MCF 10A (cell line): ENCODE results near the gene IGLON5. TPM values are rescaled to one million over a fixed set of nuclear protein-coding genes. Genes with fewer than 3 reads are reported as not detected.

ENCODE experiments used
- BruUV-seq: library from RNA; stranded (reverse); fragments of 400-500 nt; replicated peaks from 2 replicates; lab custom pipeline; 2021; lab: Mats Ljungman, UMichigan
- CTCF ChIA-PET: fragments of 300-600 bp; sonication (Branson Sonifier 250); formaldehyde crosslinking; extraction: SDS; loops from one replicate; lab custom pipeline; 2021; ENCODE audit warnings: antibody characterized with exemption, inconsistent platforms; lab: Yijun Ruan, JAX
- POLR2A ChIA-PET: fragments of 300-600, 350-650 bp; sonication (Branson Sonifier 250); formaldehyde crosslinking; extraction: SDS; loops from one replicate; lab custom pipeline; 2020; ENCODE audit warnings: antibody characterized with exemption, inconsistent platforms; lab: Yijun Ruan, JAX
- DNase-seq: peaks from one replicate; pipeline ENCODE4 v3.0.0-alpha.2; 2018; ENCODE audit not compliant: unreplicated experiment
- H3K27ac Mint-ChIP-seq: one replicate; pipeline ENCODE4 v1.8.0; 2022; ENCODE audit warnings: mild to moderate bottlenecking, low read depth, mixed read lengths; ENCODE audit not compliant: unreplicated experiment
- H3K27me3 Mint-ChIP-seq: one replicate; pipeline ENCODE4 v1.8.0; 2022; ENCODE audit warnings: mixed read lengths; ENCODE audit not compliant: insufficient read depth, unreplicated experiment
- H3K36me3 Mint-ChIP-seq: one replicate; pipeline ENCODE4 v1.8.0; 2022; ENCODE audit warnings: mild to moderate bottlenecking, moderate library complexity, mixed read lengths; ENCODE audit not compliant: insufficient read depth, unreplicated experiment
- H3K4me1 Mint-ChIP-seq: one replicate; pipeline ENCODE4 v1.8.0; 2022; ENCODE audit warnings: mixed read lengths; ENCODE audit not compliant: insufficient read depth, unreplicated experiment
- H3K4me3 Mint-ChIP-seq: one replicate; pipeline ENCODE4 v1.8.0; 2022; ENCODE audit warnings: mild to moderate bottlenecking, moderate library complexity, mixed read lengths; ENCODE audit not compliant: unreplicated experiment
- H3K9me3 Mint-ChIP-seq: one replicate; pipeline ENCODE4 v1.8.0; 2022; ENCODE audit warnings: mixed read lengths; ENCODE audit not compliant: unreplicated experiment
- intact Hi-C: fragments of 100-400 bp; cut with micrococcal nuclease; formaldehyde crosslinking; loops from 2 replicates; pipeline ENCODE4 v1.14.1; 2022
- total RNA-seq: library from RNA; stranded (reverse); gene quantifications from 2 replicates; pipeline ENCODE4 v1.2.3, GENCODE V29; 2022
- TF ChIP-seq, protein P1 (sequence below): fragments of 200-600 bp; IDR thresholded peaks from one replicate; pipeline ENCODE4 v1.8.0; 2022; ENCODE audit warnings: antibody characterized with exemption, mild to moderate bottlenecking; ENCODE audit not compliant: unreplicated experiment

Gene IGLON5
- total RNA-seq, 1 experiment from 2014 or later = not detected

DNA sequence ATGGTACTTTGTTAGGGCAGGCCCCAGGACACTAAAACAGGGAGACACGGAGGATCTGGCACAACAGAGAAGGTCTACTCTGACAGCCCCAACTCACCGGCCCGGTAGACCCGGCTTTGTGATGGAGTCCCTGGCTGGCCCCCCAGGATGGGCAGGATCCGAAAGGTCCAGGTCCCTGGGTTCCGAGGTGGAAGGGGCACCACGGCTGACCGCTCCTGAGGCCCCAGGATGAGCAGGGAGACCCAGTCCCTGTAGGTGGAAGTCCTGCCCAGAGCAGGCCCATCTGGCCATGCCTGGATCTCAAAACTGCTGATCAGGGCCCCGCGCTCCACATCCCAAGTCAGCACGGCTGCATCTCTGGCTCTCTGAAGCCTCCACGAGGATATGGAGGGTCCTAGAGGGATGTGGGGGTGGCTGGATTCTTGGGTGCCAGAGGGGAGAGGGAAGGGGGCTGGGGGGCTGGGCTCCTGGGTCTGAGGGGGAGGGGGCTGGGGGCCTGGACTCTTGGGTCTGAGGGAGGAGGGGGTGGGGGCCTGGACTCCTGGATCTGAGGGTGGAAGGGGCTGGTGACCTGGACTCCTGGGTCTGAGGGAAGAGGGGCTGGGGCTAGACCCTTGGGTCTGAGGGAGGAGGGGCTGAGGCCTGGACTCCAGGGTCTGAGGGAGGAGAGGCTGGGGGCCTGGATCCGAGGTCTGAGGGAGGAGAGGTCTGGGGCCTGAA, 25.9 kb downstream of the IGLON5 start:
- BruUV-seq = no TSS peak
- ChIA-PET CTCF (interaction anchor here (0.6 to 2.2 kb wide), 14 partner anchors 9 to 447 kb away, joined by 3 to 15 read pairs (median 4); no protein-coding TSS in a partner anchor), POLR2A (interaction anchor here (2.5 kb wide), 1 partner anchor 28 kb away, joined by 11 read pairs; the partner anchor contains the start of gene ETFB)
- Mint-ChIP-seq H3K27me3 (no peaks in the 10 kb centered on the region), H3K4me1 (peaks cover 11% of the 10 kb centered on the region), H3K36me3 (no peaks in the 10 kb centered on the region), H3K4me3 (no peak overlapping the region), H3K9me3 (peaks cover 15% of the 10 kb centered on the region), H3K27ac (no peak overlapping the region)
- TF ChIP-seq, protein P1, sequence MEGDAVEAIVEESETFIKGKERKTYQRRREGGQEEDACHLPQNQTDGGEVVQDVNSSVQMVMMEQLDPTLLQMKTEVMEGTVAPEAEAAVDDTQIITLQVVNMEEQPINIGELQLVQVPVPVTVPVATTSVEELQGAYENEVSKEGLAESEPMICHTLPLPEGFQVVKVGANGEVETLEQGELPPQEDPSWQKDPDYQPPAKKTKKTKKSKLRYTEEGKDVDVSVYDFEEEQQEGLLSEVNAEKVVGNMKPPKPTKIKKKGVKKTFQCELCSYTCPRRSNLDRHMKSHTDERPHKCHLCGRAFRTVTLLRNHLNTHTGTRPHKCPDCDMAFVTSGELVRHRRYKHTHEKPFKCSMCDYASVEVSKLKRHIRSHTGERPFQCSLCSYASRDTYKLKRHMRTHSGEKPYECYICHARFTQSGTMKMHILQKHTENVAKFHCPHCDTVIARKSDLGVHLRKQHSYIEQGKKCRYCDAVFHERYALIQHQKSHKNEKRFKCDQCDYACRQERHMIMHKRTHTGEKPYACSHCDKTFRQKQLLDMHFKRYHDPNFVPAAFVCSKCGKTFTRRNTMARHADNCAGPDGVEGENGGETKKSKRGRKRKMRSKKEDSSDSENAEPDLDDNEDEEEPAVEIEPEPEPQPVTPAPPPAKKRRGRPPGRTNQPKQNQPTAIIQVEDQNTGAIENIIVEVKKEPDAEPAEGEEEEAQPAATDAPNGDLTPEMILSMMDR = no peak
- no peak for DNase-seq
- intact Hi-C loops = no loop called here

DNA sequence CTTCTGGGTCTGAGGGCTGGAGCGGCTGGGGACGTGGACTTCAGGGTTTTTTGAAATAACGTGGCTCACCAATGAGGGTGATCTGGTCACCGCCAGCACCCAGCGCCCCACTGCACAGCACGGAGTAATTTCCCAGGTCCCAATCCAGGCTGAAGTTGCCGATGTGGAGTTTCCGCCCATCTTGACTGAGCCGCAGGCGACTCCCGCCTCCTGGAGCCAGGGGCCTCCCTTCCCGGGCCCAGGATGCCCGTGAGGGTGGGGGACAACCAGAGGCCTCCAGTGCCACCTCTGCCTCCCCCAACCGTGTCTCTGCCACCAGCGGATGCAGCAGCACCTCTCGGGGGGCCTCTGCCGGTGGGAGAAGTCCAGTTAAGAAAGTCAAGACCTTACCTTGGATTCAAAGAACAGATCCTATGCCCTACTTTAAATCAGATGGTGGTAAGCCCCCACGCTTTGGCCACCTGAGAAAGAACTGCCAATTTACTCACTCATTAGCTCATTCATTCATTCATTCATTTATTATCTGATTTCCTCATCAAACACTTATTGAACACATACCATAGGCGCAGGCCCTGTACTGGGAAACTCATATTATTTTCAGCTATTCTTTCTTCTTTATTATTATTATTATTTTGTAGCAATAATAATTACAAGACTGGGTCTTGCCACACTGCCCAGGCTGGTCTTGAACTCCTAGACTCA, 26.6 kb downstream of the IGLON5 start:
- BruUV-seq = no TSS peak
- no peak for DNase-seq
- Mint-ChIP-seq H3K27ac (no peak overlapping the region), H3K9me3 (peaks cover 15% of the 10 kb centered on the region), H3K4me3 (peak overlapping the region; percentile 76), H3K4me1 (peaks cover 11% of the 10 kb centered on the region), H3K36me3 (no peaks in the 10 kb centered on the region), H3K27me3 (no peaks in the 10 kb centered on the region)
- TF ChIP-seq, protein P1 = no peak
- ChIA-PET POLR2A (interaction anchor here (0.6 to 2.5 kb wide), 3 partner anchors 28 to 439 kb away, joined by 3 to 11 read pairs (median 3); partner anchors contain the start of gene ETFB), CTCF (interaction anchor here (0.5 to 2.2 kb wide), 23 partner anchors 10 to 447 kb away, joined by 3 to 15 read pairs (median 4); no protein-coding TSS in a partner anchor)
- intact Hi-C loops = loop anchor here (1.0 to 2.0 kb wide), 2 partner anchors 61 to 135 kb away; no protein-coding TSS in a partner anchor

DNA sequence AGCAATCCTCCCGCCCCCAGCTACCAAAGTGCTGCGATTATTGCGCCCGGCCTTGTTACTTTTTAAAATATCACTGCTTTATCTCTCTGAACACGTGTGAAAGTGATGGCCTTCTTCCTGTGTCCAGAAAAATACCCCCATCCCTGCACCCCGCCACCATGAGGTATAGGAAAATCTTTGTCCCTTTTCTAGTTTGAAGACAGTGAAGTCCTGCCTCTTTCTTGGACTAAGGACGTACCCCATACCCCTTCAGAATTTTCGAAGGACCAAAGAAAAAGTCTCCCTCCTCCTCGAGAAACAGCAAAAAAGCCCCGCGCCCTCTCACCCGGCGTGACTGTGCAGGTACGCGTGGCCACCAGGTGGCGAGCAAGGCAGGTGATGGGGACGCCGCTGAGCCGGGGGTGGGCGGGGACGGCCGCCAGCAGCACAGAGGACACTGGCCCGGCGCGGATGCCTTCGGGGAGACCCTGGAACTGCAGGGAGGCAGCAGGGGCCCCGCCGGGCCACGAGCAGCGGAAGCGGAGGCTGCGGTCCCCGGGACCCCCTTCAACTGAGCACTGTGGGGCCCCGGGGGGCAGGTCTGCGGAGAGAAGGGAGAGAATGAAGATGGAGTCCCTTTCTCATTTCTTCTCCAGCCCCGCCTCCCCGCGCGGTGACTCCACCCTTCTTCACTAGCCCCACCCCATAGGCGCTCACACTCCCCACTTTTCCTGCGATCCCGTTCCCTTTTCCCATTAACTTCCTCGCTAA, 27.3 kb downstream of the IGLON5 start:
- Mint-ChIP-seq H3K27ac (peak overlapping the region; percentile 33), H3K4me3 (peak overlapping the region; percentile 76), H3K36me3 (no peaks in the 10 kb centered on the region), H3K9me3 (peaks cover 15% of the 10 kb centered on the region), H3K4me1 (peaks cover 11% of the 10 kb centered on the region), H3K27me3 (no peaks in the 10 kb centered on the region)
- no TSS peak for BruUV-seq
- TF ChIP-seq, protein P1 = peak; percentile 86
- intact Hi-C loops = loop anchor here (1.0 to 2.0 kb wide), 6 partner anchors 28 to 445 kb away; partner anchors contain the start of gene ETFB
- CTCF ChIA-PET = interaction anchor here (0.6 to 2.6 kb wide), 24 partner anchors 11 to 323 kb away, joined by 3 to 18 read pairs (median 4); partner anchors contain the start of gene ETFB
- POLR2A ChIA-PET = interaction anchor here (0.7 to 3.1 kb wide), 7 partner anchors 11 to 232 kb away, joined by 3 to 20 read pairs (median 4); partner anchors contain the start of genes ETFB, SIGLEC10 and ZNF175
- peak; percentile 83 for DNase-seq
